ENCODE results near the gene SEMA7A.
A peak's percentile ranks its signal among the peaks of the same experiment; 100 is the strongest.

The SEMA7A gene

DNA sequence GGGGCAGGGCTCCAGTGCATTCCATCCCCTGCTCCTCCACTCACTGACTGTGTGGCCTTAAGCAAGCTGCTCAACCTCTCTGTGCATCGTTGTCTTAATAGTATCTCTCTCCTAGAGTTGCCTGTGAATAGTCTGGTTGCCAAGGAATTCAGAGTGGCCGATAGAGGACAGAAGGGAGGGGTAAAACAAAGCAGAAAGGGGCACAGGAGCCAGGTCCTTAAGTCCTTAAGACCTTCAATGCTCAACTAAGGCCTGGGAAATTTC is 52.6 kb downstream of the SEMA7A start:
- DNase-seq: no peak
- no peaks in the 10 kb centered on the region for H3K36me3 ChIP-seq (ENCODE audit: control insufficient read depth, insufficient read depth, low read length)
- no peak overlapping the region for H3K27ac ChIP-seq (ENCODE audit: insufficient read depth, low read length, poor library complexity, severe bottlenecking)
- H3K4me1 ChIP-seq (ENCODE audit: control insufficient read depth, insufficient read depth, low read length, poor library complexity, severe bottlenecking): no peaks in the 10 kb centered on the region
- H3K4me3 ChIP-seq (ENCODE audit: insufficient read depth, low read depth, low read length, poor library complexity, severe bottlenecking): no peak overlapping the region
- no peaks in the 10 kb centered on the region for H3K27me3 ChIP-seq (replicated peaks; ENCODE audit: control insufficient read depth, insufficient read depth, low read length, poor library complexity, severe bottlenecking)
- no peaks in the 10 kb centered on the region for H3K9me3 ChIP-seq (ENCODE audit: control insufficient read depth, low read length)

- H3K4me1 ChIP-seq (ENCODE audit: control insufficient read depth, insufficient read depth, low read length, poor library complexity, severe bottlenecking): no peaks in the 10 kb centered on the region
- H3K9me3 ChIP-seq (ENCODE audit: control insufficient read depth, low read length): no peaks in the 10 kb centered on the region
- H3K4me3 ChIP-seq (ENCODE audit: insufficient read depth, low read depth, low read length, poor library complexity, severe bottlenecking): no peak overlapping the region
- no peak overlapping the region for H3K27ac ChIP-seq (ENCODE audit: insufficient read depth, low read length, poor library complexity, severe bottlenecking)
- no peaks in the 10 kb centered on the region for H3K27me3 ChIP-seq (replicated peaks; ENCODE audit: control insufficient read depth, insufficient read depth, low read length, poor library complexity, severe bottlenecking)
- DNase-seq: no peak
- H3K36me3 ChIP-seq (ENCODE audit: control insufficient read depth, insufficient read depth, low read length): no peaks in the 10 kb centered on the region
Measured at GRCh38 chr15:74380361-74381189, 53.2 kb downstream of the SEMA7A start.

DNA sequence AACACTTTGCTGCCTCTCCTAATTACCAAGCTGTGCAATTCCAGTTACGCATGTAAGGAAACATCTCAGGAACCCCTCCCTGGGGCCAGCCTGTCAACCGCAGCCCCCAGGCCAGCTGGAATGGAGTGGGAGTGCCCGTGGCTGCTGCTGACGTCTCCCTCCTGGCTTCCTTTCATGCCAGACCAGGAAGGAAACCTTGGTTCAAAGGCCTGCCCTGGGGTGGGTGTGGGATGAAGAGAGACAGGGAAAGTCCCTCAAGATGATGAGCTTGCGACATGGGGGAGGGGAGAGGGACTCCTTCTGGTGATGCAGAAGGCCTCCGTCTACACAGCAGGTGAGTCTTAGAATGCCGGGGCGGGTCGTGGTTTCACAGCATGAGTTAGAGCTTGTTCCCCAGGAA is 54.9 kb downstream of the SEMA7A start:
- DNase-seq: peak in 1 of 3 donors; percentile 19
- Histone ChIP-seq H3K27ac (ENCODE audit: insufficient read depth, low read length, poor library complexity, severe bottlenecking) (no peak overlapping the region), H3K4me3 (ENCODE audit: insufficient read depth, low read depth, low read length, poor library complexity, severe bottlenecking) (no peak overlapping the region)

DNA sequence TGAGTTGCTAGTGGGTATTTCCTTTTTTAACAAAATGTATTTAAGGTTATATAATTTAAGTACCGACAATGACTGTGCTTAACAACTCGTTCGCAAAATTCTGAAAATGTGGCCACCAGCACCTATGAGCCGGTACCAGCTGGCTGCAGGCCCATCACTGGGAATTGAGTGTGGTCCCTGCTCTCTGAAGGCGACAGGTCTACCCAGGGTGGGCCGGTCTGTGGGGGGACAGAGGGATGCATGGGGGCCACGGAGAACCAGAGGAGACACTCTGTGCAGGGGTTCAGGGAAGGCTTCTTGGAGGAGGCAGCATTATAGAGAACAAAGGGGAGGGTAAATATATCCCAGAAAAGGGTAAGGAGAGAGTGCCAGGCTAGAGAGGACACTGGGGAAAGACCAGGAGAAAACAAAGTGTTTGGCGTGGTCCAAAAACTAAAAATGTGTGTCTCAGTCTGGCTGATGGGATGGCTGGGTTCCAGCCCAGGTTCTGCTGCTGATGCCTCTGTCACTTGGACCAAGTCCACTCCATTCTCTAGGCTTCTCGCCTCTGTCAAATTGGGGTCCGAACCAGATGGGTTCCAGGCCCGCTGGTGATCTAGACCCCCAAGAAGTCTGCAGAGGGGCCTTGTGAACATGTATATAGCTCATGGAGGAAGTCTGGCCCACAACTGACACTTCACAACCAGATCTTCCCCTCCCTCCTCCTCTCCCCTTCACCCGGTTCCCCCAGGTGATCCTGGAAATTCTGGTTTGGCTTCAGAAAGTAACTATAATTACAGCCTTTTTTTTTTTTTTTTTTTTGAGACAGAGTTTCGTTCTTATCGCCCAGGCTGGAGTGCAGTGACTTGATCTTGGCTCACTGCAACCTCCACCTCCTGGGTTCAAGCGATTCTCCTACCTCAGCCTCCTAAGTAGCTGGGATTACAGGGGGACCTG is 55.7 kb downstream of the SEMA7A start:
- Histone ChIP-seq H3K27ac (ENCODE audit: insufficient read depth, low read length, poor library complexity, severe bottlenecking) (no peak overlapping the region), H3K27me3 (replicated peaks; ENCODE audit: control insufficient read depth, insufficient read depth, low read length, poor library complexity, severe bottlenecking) (no peaks in the 10 kb centered on the region), H3K4me3 (ENCODE audit: insufficient read depth, low read depth, low read length, poor library complexity, severe bottlenecking) (no peak overlapping the region), H3K4me1 (ENCODE audit: control insufficient read depth, insufficient read depth, low read length, poor library complexity, severe bottlenecking) (peaks cover 8% of the 10 kb centered on the region), H3K36me3 (ENCODE audit: control insufficient read depth, insufficient read depth, low read length) (no peaks in the 10 kb centered on the region), H3K9me3 (ENCODE audit: control insufficient read depth, low read length) (no peaks in the 10 kb centered on the region)
- DNase-seq: no peak

More for the DNA sequence above, 54.9 kb downstream of the SEMA7A start:
- H3K27me3 ChIP-seq (replicated peaks; ENCODE audit: control insufficient read depth, insufficient read depth, low read length, poor library complexity, severe bottlenecking): no peaks in the 10 kb centered on the region
- no peaks in the 10 kb centered on the region for H3K36me3 ChIP-seq (ENCODE audit: control insufficient read depth, insufficient read depth, low read length)
- H3K9me3 ChIP-seq (ENCODE audit: control insufficient read depth, low read length): no peaks in the 10 kb centered on the region
- H3K4me1 ChIP-seq (ENCODE audit: control insufficient read depth, insufficient read depth, low read length, poor library complexity, severe bottlenecking): peaks cover 8% of the 10 kb centered on the region

GRCh38 chr15:74376825-74377581 is 56.8 kb downstream of the SEMA7A start:
- no peaks in the 10 kb centered on the region for H3K9me3 ChIP-seq (ENCODE audit: control insufficient read depth, low read length)
- H3K36me3 ChIP-seq (ENCODE audit: control insufficient read depth, insufficient read depth, low read length): no peaks in the 10 kb centered on the region
- H3K4me1 ChIP-seq (ENCODE audit: control insufficient read depth, insufficient read depth, low read length, poor library complexity, severe bottlenecking): peaks cover 8% of the 10 kb centered on the region
- no peak overlapping the region for H3K4me3 ChIP-seq (ENCODE audit: insufficient read depth, low read depth, low read length, poor library complexity, severe bottlenecking)
- H3K27ac ChIP-seq (ENCODE audit: insufficient read depth, low read length, poor library complexity, severe bottlenecking): no peak overlapping the region
- DNase-seq: no peak
- H3K27me3 ChIP-seq (replicated peaks; ENCODE audit: control insufficient read depth, insufficient read depth, low read length, poor library complexity, severe bottlenecking): no peaks in the 10 kb centered on the region

DNA sequence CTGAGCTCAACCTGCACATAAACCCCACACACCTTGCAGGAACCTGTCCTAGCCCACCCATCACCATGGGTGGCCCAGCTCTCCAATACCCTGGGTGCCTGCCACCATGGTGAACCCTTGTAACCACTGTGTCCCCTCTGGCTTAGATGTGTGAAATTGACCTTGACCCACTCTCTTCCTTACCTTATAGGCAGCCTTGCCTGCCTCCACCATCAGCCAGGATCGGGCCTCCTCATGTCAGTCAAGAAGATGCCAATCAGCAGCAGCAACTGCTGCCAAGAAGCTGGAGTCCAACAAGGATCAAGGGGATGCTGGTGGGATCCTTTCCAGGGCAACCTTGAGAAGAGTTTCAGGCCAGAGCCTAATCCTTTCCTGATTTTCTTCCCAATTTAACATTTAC is 57.5 kb downstream of the SEMA7A start:
- H3K4me1 ChIP-seq (ENCODE audit: control insufficient read depth, insufficient read depth, low read length, poor library complexity, severe bottlenecking): peaks cover 8% of the 10 kb centered on the region
- no peaks in the 10 kb centered on the region for H3K27me3 ChIP-seq (replicated peaks; ENCODE audit: control insufficient read depth, insufficient read depth, low read length, poor library complexity, severe bottlenecking)
- no peak overlapping the region for H3K4me3 ChIP-seq (ENCODE audit: insufficient read depth, low read depth, low read length, poor library complexity, severe bottlenecking)
- no peaks in the 10 kb centered on the region for H3K9me3 ChIP-seq (ENCODE audit: control insufficient read depth, low read length)
- H3K36me3 ChIP-seq (ENCODE audit: control insufficient read depth, insufficient read depth, low read length): no peaks in the 10 kb centered on the region
- DNase-seq: no peak
- no peak overlapping the region for H3K27ac ChIP-seq (ENCODE audit: insufficient read depth, low read length, poor library complexity, severe bottlenecking)

DNA sequence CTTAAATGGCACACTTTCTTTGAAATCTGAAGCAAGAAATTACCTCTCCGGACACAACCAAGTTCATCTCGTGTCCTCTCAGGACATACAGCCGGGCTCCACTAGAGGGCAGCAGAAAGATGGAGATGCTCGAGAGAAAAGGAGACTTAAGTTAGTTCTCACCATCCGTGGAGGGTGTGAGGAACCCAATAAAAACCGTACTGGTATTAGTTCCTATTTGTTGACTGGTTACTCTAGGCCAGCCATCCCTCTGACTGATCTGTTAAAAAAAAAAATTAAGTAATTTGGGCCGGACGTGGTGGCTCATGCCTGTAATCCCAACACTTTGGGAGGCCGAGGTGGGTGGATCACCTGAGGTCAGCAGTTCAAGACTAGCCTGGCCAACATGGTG is 58.5 kb downstream of the SEMA7A start:
- peak; percentile 52 to 70 (median 62) for DNase-seq
- H3K27ac ChIP-seq (ENCODE audit: insufficient read depth, low read length, poor library complexity, severe bottlenecking): no peak overlapping the region
- no peaks in the 10 kb centered on the region for H3K27me3 ChIP-seq (replicated peaks; ENCODE audit: control insufficient read depth, insufficient read depth, low read length, poor library complexity, severe bottlenecking)
- H3K36me3 ChIP-seq (ENCODE audit: control insufficient read depth, insufficient read depth, low read length): no peaks in the 10 kb centered on the region
- H3K4me3 ChIP-seq (ENCODE audit: insufficient read depth, low read depth, low read length, poor library complexity, severe bottlenecking): peak overlapping the region; percentile 67
- H3K9me3 ChIP-seq (ENCODE audit: control insufficient read depth, low read length): no peaks in the 10 kb centered on the region
- peaks cover 8% of the 10 kb centered on the region for H3K4me1 ChIP-seq (ENCODE audit: control insufficient read depth, insufficient read depth, low read length, poor library complexity, severe bottlenecking)

GRCh38 chr15:74374648-74375302 is 59.0 kb downstream of the SEMA7A start:
- Histone ChIP-seq H3K9me3 (ENCODE audit: control insufficient read depth, low read length) (no peaks in the 10 kb centered on the region), H3K27me3 (replicated peaks; ENCODE audit: control insufficient read depth, insufficient read depth, low read length, poor library complexity, severe bottlenecking) (no peaks in the 10 kb centered on the region), H3K4me3 (ENCODE audit: insufficient read depth, low read depth, low read length, poor library complexity, severe bottlenecking) (peak overlapping the region; percentile 67), H3K36me3 (ENCODE audit: control insufficient read depth, insufficient read depth, low read length) (no peaks in the 10 kb centered on the region), H3K4me1 (ENCODE audit: control insufficient read depth, insufficient read depth, low read length, poor library complexity, severe bottlenecking) (peaks cover 8% of the 10 kb centered on the region), H3K27ac (ENCODE audit: insufficient read depth, low read length, poor library complexity, severe bottlenecking) (no peak overlapping the region)
- no peak for DNase-seq

DNA sequence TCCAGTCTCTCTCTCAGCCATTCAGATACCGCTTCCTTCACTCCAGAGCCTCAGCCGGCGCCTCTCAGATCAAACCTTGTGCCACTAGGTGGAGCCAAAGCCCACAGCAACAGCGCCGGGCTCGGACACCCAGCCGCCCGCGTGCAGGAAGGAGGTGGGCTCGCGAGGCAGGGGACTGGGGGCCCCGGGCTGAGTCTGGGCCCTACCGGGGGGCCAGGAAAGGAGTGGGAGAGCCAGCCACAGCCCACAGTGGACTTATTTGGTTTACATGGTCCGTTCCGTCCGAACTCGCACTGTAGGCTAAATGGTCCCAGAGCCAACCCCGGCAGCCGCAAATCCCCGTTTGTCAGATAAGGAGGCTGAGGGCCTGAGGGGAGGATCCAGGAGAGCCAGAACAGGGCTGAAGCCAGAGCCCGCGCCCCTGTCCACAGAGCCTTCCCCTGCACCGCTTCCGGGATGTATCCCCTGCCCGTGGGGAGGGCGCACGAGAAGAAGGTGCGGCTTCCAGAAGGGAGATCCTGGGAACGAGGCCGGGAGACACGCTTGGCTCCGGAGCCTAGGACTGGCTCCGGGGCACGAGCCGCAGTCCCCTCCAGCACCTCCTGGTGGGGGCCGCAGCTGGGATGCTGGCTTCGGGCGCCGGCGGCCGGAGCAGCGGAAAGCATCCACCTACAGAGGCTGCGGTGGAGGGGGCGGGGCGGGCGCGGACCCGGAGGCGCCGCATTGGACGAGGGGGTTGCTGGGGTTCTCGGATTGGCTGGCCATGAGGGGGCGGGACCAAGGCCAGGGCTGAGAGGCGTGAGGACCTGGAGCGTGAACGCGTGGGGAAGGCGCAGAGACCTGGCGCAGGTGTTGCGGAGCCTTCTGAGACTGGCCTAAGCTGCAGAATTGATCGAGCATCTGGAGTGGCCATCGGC is 59.8 kb downstream of the SEMA7A start:
- Histone ChIP-seq H3K4me3 (ENCODE audit: insufficient read depth, low read depth, low read length, poor library complexity, severe bottlenecking) (peak overlapping the region; percentile 67), H3K9me3 (ENCODE audit: control insufficient read depth, low read length) (no peaks in the 10 kb centered on the region), H3K27me3 (replicated peaks; ENCODE audit: control insufficient read depth, insufficient read depth, low read length, poor library complexity, severe bottlenecking) (peaks cover 3% of the 10 kb centered on the region), H3K4me1 (ENCODE audit: control insufficient read depth, insufficient read depth, low read length, poor library complexity, severe bottlenecking) (peaks cover 8% of the 10 kb centered on the region), H3K27ac (ENCODE audit: insufficient read depth, low read length, poor library complexity, severe bottlenecking) (peak overlapping the region; percentile 42), H3K36me3 (ENCODE audit: control insufficient read depth, insufficient read depth, low read length) (no peaks in the 10 kb centered on the region)
- peak; percentile 88 to 92 (median 91) for DNase-seq
